GM18517 (cell line): ENCODE results near the gene DHCR7.

Experiments
- ATAC-seq: cut with Tn5 transposase; IDR thresholded peaks from one replicate; pipeline ENCODE4 v1.9.1; 2021; ENCODE audit warnings: mild to moderate bottlenecking, moderate library complexity; ENCODE audit not compliant: unreplicated experiment

The DHCR7 gene

GRCh38 chr11:71420455-71421241, 27.5 kb downstream of the DHCR7 start:
- ATAC-seq, result no peak

- ATAC-seq, result peak; percentile 51
Observed at GRCh38 chr11:71418643-71419042, 29.6 kb downstream of the DHCR7 start.

GRCh38 chr11:71414645-71415044, 33.5 kb downstream of the DHCR7 start:
- no peak for ATAC-seq

- ATAC-seq, result no peak
Observed at GRCh38 chr11:71410363-71410966, 37.7 kb downstream of the DHCR7 start.

GRCh38 chr11:71408826-71409225, 39.4 kb downstream of the DHCR7 start:
- no peak for ATAC-seq

DNA sequence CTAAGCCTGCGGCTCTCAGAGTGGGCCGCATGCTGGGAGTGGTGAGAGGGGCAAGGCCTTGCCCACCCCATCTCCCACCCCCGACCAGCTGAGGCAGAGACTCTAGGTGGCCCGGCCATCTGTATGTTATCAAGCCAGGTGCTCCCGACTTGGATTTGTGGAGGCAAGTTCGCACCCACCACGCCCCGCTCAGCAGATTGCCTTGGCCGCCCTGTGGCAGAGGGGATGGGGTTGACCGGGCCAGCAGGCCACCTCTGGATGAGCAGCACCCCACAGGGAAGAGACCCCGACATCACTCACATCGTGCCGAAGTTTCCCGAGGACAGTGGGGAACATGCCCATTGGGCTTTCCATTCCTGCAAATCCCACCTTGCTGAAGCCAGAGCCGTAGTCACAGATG, 40.8 kb downstream of the DHCR7 start:
- ATAC-seq, result no peak

- no peak for ATAC-seq
Observed at GRCh38 chr11:71406681-71407080, 41.5 kb downstream of the DHCR7 start.

GRCh38 chr11:71404209-71404608, 44.0 kb downstream of the DHCR7 start:
- ATAC-seq, result no peak

- ATAC-seq, result no peak
Observed at GRCh38 chr11:71402878-71403277, 45.3 kb downstream of the DHCR7 start.

DNA sequence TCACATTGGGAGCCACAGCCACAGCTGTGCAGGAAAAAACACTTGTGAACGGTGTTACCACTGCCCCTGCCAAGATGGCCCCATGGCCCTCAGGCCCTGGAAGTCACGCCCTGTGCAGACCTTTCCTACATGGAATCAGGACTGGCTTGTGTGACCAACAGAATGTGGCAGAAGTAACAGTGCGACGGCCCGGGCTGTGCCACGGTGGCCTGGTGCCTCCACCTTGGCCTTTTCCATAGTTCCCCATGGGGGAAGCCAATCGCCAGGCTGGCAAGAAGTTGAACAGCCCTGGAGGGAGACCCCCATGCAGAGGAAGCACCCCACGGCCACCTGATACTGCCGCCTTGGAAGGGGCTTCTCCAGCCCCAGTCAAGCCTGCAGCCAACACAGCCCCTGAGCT, 48.0 kb downstream of the DHCR7 start:
- ATAC-seq, result no peak

DNA sequence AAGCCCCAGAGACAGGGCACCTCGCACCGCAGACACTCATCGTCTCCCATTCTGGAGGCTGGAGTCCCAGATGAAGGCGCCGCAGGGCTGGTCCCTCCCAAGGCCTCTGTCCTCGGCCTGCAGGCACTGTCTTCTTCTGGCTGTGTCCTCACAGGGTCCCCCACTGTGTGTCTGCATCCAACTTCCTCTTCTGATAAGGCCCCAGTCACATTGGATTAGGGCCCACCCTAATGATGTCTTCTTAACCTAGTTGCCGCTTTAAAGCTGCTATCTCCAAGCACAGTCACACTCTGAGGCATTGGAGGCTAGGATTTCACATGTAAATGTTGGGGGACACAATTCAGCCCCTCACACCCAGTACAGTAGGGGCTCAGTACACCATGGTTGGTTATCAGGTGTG, 48.9 kb downstream of the DHCR7 start:
- no peak for ATAC-seq

GRCh38 chr11:71397961-71398360, 50.2 kb downstream of the DHCR7 start:
- no peak for ATAC-seq

DNA sequence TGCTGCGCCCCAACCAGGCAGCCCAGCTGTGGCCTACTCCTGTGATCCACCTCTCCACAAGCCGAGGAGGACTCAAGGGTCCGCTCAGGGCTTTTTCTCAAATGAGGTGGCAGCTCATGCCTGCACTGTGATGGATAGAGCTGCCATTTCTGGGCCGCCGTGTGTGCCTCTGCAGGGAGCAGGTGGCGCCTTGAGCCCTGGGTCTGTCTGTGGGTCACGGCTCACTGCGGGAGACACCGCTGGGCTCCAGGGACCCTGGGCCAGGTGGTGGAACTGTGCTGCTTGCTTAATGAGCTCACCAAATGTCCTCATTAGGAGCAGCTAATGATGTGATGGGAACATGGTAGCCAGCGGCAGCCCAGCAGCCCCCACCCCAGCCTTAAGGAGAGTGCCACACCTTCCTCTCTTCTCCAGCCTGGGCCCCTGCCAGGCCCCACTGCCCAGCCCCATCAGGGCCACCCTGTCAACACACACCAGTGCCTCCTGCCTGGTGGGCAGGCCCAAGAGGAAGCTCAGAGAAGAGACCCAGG, 50.8 kb downstream of the DHCR7 start:
- no peak for ATAC-seq

- no peak for ATAC-seq
Observed at GRCh38 chr11:71396548-71397123, 51.6 kb downstream of the DHCR7 start.

- ATAC-seq, result no peak
Observed at GRCh38 chr11:71395774-71396173, 52.4 kb downstream of the DHCR7 start.

DNA sequence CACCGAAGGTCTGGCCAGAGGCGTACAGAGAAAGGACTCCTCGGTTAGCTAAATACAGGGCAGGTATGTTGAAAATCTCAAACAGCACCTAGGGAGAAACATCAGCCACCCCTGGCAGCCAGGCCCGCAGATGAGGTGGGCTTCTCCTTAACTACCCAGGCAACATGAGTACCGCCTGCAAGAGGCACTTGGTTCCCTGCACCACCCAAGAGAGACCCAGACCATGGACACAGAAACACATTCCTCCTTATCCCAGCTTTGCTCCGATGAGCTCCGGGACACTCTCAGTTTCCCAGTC, 53.0 kb downstream of the DHCR7 start:
- ATAC-seq, result no peak

DNA sequence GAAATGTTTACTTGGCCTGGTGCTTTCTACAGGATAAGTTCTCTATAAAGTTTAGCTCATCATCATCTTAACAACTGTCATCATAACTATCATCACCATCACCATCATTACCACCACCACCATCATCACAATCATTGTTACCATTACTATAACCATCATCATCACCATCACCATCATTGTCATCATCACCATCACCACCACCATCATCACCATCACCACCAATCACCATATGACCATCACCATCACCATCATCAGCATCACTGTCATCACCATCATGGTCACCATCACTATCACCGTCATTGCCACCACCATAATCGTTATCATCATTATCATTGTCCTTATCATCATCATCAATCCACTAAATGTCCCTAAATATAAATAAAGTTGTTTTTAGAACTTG, 54.9 kb downstream of the DHCR7 start:
- no peak for ATAC-seq

- ATAC-seq, result no peak
Observed at GRCh38 chr11:71391796-71392195, 56.4 kb downstream of the DHCR7 start.

DNA sequence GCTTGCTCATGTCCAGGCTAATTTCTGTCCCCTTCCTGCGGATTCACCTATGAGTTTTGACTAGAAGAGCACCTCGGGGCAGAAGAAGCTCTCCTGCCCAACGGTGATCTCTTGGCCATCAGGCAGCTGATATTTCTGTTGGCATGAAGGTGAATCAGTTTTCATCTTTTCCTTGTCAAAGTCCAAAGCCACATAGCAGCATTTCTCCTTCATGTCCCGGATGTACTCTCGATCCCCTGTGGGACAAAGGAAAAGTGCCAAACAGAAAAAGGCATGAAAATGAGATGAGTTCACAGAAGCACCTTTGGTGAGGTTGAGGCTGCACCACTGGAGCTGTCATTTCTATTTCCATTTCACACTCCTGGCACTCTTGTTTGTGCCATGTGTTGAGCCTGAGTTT, 56.8 kb downstream of the DHCR7 start:
- ATAC-seq, result no peak

- no peak for ATAC-seq
Observed at GRCh38 chr11:71388637-71389235, 59.5 kb downstream of the DHCR7 start.

- ATAC-seq, result no peak
Observed at GRCh38 chr11:71387784-71388636, 60.2 kb downstream of the DHCR7 start.
